Activated CD8-positive, alpha-beta T cell treated with anti-CD3 and anti-CD28 coated beads, Interleukin-2, amount 10 ng/mL, durations not matched to agents 7 days and 5 days (primary cell): Measurements from ENCODE around the gene OR52K2. TPM values are rescaled to one million over a fixed set of nuclear protein-coding genes. Genes with fewer than 3 reads are reported as not detected.
"Not testable (repeated sequence)": the region's sequence is repeated elsewhere in the genome, so short reads cannot be mapped to it uniquely, and the experiment has no call there.

Source experiments
- ATAC-seq: fragments of 150-1000 bp; cut with Tn5 transposase; one replicate; pipeline ENCODE4 v1.10.0; 2021; ENCODE audit warnings: moderate library complexity
- CTCF ChIA-PET: fragments of 350-600 bp; sonication (Branson Sonifier 250); formaldehyde crosslinking; loops from one replicate; lab custom pipeline; 2021; ENCODE audit warnings: antibody characterized with exemption; lab: Charles Lee
- POLR2A ChIA-PET: fragments of 350-600 bp; sonication (Branson Sonifier 250); formaldehyde crosslinking; loops from one replicate; lab custom pipeline; 2021; ENCODE audit warnings: antibody characterized with exemption; lab: Charles Lee
- DNase-seq: peaks from one replicate; pipeline ENCODE4 v3.0.0-alpha.2; 2020
- H3K27ac Mint-ChIP-seq: one replicate; pipeline ENCODE4 v1.8.0; 2021; ENCODE audit warnings: mild to moderate bottlenecking, mixed read lengths
- H3K27me3 Mint-ChIP-seq: one replicate; pipeline ENCODE4 v1.8.0; 2021; ENCODE audit warnings: low read depth, mixed read lengths
- H3K36me3 Mint-ChIP-seq: one replicate; pipeline ENCODE4 v1.8.0; 2021; ENCODE audit warnings: low read depth, mixed read lengths
- H3K4me1 Mint-ChIP-seq: one replicate; pipeline ENCODE4 v1.8.0; 2021; ENCODE audit warnings: low read depth, mixed read lengths
- H3K4me3 Mint-ChIP-seq: one replicate; pipeline ENCODE4 v1.8.0; 2021; ENCODE audit warnings: mild to moderate bottlenecking, mixed read lengths
- H3K9me3 Mint-ChIP-seq: one replicate; pipeline ENCODE4 v1.8.0; 2022; ENCODE audit warnings: mixed read lengths; ENCODE audit not compliant: insufficient read depth
- total RNA-seq, 2 experiments: library from RNA; stranded (reverse); gene quantifications; one replicate each; pipeline ENCODE4 v1.2.3, GENCODE V29; 2021

Gene OR52K2
- total RNA-seq, 2 experiments from 2014 or later = not detected

DNA sequence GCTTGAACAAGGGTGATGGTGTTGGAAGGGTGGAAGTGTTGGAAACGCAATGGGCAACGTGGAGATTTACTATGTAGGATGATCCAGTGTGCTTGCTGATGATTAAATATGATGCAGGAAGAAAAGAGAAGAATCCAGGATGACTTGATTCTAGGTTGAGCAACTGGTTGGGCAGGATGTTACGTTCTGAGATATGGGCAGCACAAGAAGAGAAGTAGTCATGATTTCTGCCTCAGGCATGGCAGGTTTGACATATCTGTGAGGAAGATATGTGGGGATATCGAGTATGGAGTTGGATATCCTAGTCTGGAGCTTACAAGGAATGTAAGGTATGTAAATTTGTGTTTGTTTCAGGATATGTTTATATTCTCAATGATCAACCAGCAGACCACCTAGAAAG lies 35.2 kb downstream of the OR52K2 start:
- H3K36me3 Mint-ChIP-seq = no peaks in the 10 kb centered on the region
- POLR2A ChIA-PET = no interaction called here
- DNase-seq = no peak
- no peaks in the 10 kb centered on the region for H3K9me3 Mint-ChIP-seq
- CTCF ChIA-PET = no interaction called here
- peaks cover 16% of the 10 kb centered on the region for H3K27me3 Mint-ChIP-seq
- no peak overlapping the region for H3K4me3 Mint-ChIP-seq
- no peak for ATAC-seq
- no peak overlapping the region for H3K27ac Mint-ChIP-seq
- H3K4me1 Mint-ChIP-seq = no peaks in the 10 kb centered on the region

DNA sequence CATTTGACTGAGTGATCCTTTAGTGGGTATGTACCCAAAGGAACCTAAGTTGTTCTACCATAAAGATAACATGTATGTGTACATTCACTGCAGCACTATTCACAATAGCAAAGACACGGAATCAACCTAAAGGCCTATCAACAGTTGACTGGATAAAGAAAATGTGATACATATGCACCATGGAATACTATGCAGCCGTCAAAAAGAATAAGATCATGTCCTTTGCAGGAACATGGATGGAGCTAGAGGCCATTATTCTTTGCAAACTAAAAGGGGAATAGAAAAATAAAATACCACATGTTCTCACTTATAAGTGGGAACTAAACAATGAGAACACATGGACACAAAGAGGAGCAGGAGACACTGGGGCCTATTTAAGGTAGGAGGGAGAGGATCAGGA lies 42.3 kb downstream of the OR52K2 start:
- H3K27ac Mint-ChIP-seq, ATAC-seq: not testable (repeated sequence)

GRCh38 chr11:4491878-4492606 lies 42.9 kb downstream of the OR52K2 start:
- ChIA-PET POLR2A (no interaction called here), CTCF (interaction anchor here (0.8 to 7.1 kb wide), 5 partner anchors 10 to 308 kb away, joined by 3 to 79 read pairs (median 3); no protein-coding TSS in a partner anchor)
- Mint-ChIP-seq H3K4me3 (no peak overlapping the region), H3K27me3 (peaks cover 31% of the 10 kb centered on the region), H3K36me3 (peaks cover 2% of the 10 kb centered on the region), H3K4me1 (no peaks in the 10 kb centered on the region), H3K27ac (no peak overlapping the region), H3K9me3 (peaks cover 5% of the 10 kb centered on the region)
- DNase-seq = no peak
- no peak for ATAC-seq

More for the DNA sequence above, 42.3 kb downstream of the OR52K2 start:
- DNase-seq, H3K4me1 Mint-ChIP-seq, H3K36me3 Mint-ChIP-seq, H3K9me3 Mint-ChIP-seq, POLR2A ChIA-PET, H3K4me3 Mint-ChIP-seq: not testable (repeated sequence)
- H3K27me3 Mint-ChIP-seq = peaks cover 29% of the 10 kb centered on the region
- CTCF ChIA-PET = interaction anchor here (7.1 kb wide), 1 partner anchor 304 kb away, joined by 79 read pairs; no protein-coding TSS in a partner anchor

GRCh38 chr11:4493480-4493818 lies 44.4 kb downstream of the OR52K2 start:
- H3K27me3 Mint-ChIP-seq = peaks cover 25% of the 10 kb centered on the region
- H3K27ac Mint-ChIP-seq = no peak overlapping the region
- CTCF ChIA-PET = interaction anchor here (0.8 to 7.1 kb wide), 6 partner anchors 10 to 311 kb away, joined by 3 to 79 read pairs (median 4); no protein-coding TSS in a partner anchor
- peaks cover 2% of the 10 kb centered on the region for H3K36me3 Mint-ChIP-seq
- ATAC-seq (no peak), DNase-seq (no peak)
- no peaks in the 10 kb centered on the region for H3K4me1 Mint-ChIP-seq
- no peak overlapping the region for H3K4me3 Mint-ChIP-seq
- POLR2A ChIA-PET = no interaction called here
- peaks cover 5% of the 10 kb centered on the region for H3K9me3 Mint-ChIP-seq

GRCh38 chr11:4495487-4495886 lies 46.4 kb downstream of the OR52K2 start:
- ATAC-seq (no peak), DNase-seq (no peak)
- no peak overlapping the region for H3K4me3 Mint-ChIP-seq
- peaks cover 5% of the 10 kb centered on the region for H3K9me3 Mint-ChIP-seq
- no peak overlapping the region for H3K27ac Mint-ChIP-seq
- ChIA-PET CTCF (interaction anchor here (0.7 to 7.1 kb wide), 2 partner anchors 44 to 308 kb away, joined by 3 to 79 read pairs; no protein-coding TSS in a partner anchor), POLR2A (no interaction called here)
- H3K36me3 Mint-ChIP-seq = peaks cover 2% of the 10 kb centered on the region
- no peaks in the 10 kb centered on the region for H3K4me1 Mint-ChIP-seq
- H3K27me3 Mint-ChIP-seq = peaks cover 22% of the 10 kb centered on the region

DNA sequence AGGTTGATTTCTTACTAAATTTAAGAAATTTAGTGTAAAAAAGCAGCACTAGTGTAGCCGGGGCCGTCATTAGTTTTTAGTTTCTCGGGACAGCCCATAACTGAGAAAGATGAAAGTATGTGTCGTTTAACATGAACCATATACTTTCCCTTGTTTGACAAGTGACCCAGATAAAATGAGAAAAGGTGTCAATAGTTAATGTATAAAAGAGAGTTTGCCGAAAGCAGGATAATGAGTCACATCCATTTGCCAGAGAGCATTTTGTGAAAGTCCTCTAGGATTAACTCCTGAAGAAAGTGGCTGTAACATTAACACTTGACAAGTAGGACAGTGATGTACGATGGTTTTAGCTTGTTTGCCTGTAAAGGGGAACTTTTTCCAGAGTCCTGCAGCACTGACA lies 46.9 kb downstream of the OR52K2 start:
- no peak for ATAC-seq
- Mint-ChIP-seq H3K36me3 (peaks cover 2% of the 10 kb centered on the region), H3K27me3 (peaks cover 22% of the 10 kb centered on the region), H3K27ac (no peak overlapping the region), H3K4me1 (no peaks in the 10 kb centered on the region), H3K9me3 (peaks cover 5% of the 10 kb centered on the region), H3K4me3 (no peak overlapping the region)
- DNase-seq = no peak
- ChIA-PET POLR2A (no interaction called here), CTCF (interaction anchor here (7.1 kb wide), 1 partner anchor 309 kb away, joined by 79 read pairs; no protein-coding TSS in a partner anchor)

DNA sequence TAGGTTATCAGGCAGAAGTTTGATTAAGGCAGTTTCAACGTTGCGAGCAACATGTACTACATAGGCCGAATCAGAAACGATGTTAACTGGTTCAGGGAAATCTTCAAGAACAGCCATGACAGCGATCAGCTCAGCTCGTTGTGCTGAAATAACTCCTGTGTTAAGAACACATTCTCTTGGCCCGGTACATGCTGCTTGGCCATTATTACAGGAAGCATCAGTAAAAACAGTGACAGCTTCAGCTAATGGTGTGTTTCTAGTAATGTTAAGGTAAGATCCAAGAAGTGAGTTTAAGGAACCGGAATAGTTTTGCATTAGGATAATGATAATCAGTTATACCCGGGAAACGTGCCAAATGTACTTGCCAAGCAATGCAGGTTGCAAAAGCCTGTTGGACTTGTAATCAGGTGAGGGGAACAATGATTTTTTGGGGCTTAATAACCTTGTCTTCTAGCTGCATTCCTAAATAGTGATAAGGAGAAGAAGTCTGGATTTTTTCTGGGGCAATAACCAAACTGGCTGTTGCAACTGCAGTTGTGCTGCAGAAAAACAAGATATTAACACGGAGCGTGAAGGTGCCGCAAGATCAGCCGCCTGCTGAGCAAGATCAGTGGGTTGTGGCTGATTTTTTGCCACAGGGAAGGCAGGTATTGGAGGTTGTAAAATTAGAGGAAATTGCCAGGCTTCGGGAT lies 47.6 kb downstream of the OR52K2 start:
- peaks cover 22% of the 10 kb centered on the region for H3K27me3 Mint-ChIP-seq
- ChIA-PET POLR2A (no interaction called here), CTCF (interaction anchor here (7.1 kb wide), 1 partner anchor 310 kb away, joined by 79 read pairs; no protein-coding TSS in a partner anchor)

More for the DNA sequence above, 47.6 kb downstream of the OR52K2 start:
- Mint-ChIP-seq H3K27ac (no peak overlapping the region), H3K9me3 (peaks cover 1% of the 10 kb centered on the region), H3K4me1 (no peaks in the 10 kb centered on the region), H3K36me3 (no peaks in the 10 kb centered on the region), H3K4me3 (no peak overlapping the region)
- ATAC-seq (no peak), DNase-seq (no peak)

Other genes starting within 250 kb of the OR52K2 start
- not detected for gene OR52B4, start 80.9 kb upstream of the OR52K2 start, total RNA-seq
- 10 to 100 TPM; 56.3 to 58.5 TPM for gene TRIM21, start 55.6 kb upstream of the OR52K2 start, total RNA-seq
- not detected for gene OR52K1, start 33.4 kb downstream of the OR52K2 start, total RNA-seq
- not detected for gene OR52M1, start 95.9 kb downstream of the OR52K2 start, total RNA-seq
- gene OR52I2, start 132.4 kb downstream of the OR52K2 start, total RNA-seq = not detected
- gene OR52I1, start 144.7 kb downstream of the OR52K2 start, total RNA-seq = not detected
- gene TRIM68, start 158.9 kb downstream of the OR52K2 start, total RNA-seq = 10 to 100 TPM; 10.8 to 12.3 TPM
- gene OR51D1, start 188.2 kb downstream of the OR52K2 start, total RNA-seq = not detected
- gene OR51E1, start 194.7 kb downstream of the OR52K2 start, total RNA-seq = not detected
- not detected for gene OR51E2, start 248.6 kb downstream of the OR52K2 start, total RNA-seq